Activated naive CD4-positive, alpha-beta T cell treated with anti-CD3 and anti-CD28 coated beads, Interleukin-2, amount 10 ng/mL, durations not matched to agents 7 days and 5 days (primary cell): ENCODE results near the gene USH2A.

Source experiments
- CTCF ChIA-PET: fragments of 350-600 bp; sonication (Branson Sonifier 250); formaldehyde crosslinking; loops from one replicate; lab custom pipeline; 2021; ENCODE audit warnings: antibody characterized with exemption; lab: Charles Lee
- DNase-seq: peaks from one replicate; pipeline ENCODE4 v3.0.0-alpha.2; 2020
- H3K27ac Mint-ChIP-seq: one replicate; pipeline ENCODE4 v1.8.0; 2021; ENCODE audit warnings: mild to moderate bottlenecking, moderate library complexity, mixed read lengths
- H3K27me3 Mint-ChIP-seq: one replicate; pipeline ENCODE4 v1.8.0; 2021; ENCODE audit warnings: mild to moderate bottlenecking, mixed read lengths
- H3K36me3 Mint-ChIP-seq: one replicate; pipeline ENCODE4 v1.8.0; 2021; ENCODE audit warnings: mixed read lengths
- H3K4me1 Mint-ChIP-seq: one replicate; pipeline ENCODE4 v1.8.0; 2021; ENCODE audit warnings: mixed read lengths
- H3K4me3 Mint-ChIP-seq: one replicate; pipeline ENCODE4 v1.8.0; 2021; ENCODE audit warnings: mild to moderate bottlenecking, moderate library complexity, mixed read lengths
- H3K9me3 Mint-ChIP-seq: one replicate; pipeline ENCODE4 v1.8.0; 2021; ENCODE audit warnings: mixed read lengths

Gene USH2A

DNA sequence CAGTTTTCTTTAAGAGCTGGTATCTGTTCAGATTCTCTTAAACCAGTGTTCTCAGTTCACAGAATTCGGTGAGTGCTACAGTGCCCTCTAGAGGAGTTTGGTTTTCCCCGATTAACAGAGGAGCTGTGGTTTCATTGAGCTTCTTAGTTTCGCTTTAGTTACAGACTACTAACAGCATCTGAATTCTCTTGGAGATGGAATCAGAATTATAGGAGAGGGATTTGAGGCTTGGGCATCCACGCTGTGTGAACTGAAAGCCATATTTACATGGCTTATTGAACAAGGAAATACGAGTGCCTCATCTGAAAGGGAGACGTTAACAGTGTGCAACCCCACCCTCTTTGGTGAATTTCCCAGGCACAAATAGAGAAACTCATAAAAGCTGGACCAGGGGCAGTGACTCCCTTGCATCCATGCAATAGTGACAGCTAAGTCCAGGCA, 202.0 kb downstream of the USH2A start:
- H3K4me1 Mint-ChIP-seq = peaks cover 2% of the 10 kb centered on the region
- peak; percentile 29 for DNase-seq
- no peaks in the 10 kb centered on the region for H3K9me3 Mint-ChIP-seq
- H3K27ac Mint-ChIP-seq = no peak overlapping the region
- CTCF ChIA-PET = interaction anchor here (0.8 to 2.1 kb wide), 8 partner anchors 8 to 48 kb away, joined by 3 to 6 read pairs (median 4); no protein-coding TSS in a partner anchor
- H3K4me3 Mint-ChIP-seq = peak overlapping the region; percentile 63
- H3K36me3 Mint-ChIP-seq = no peaks in the 10 kb centered on the region
- H3K27me3 Mint-ChIP-seq = no peaks in the 10 kb centered on the region

DNA sequence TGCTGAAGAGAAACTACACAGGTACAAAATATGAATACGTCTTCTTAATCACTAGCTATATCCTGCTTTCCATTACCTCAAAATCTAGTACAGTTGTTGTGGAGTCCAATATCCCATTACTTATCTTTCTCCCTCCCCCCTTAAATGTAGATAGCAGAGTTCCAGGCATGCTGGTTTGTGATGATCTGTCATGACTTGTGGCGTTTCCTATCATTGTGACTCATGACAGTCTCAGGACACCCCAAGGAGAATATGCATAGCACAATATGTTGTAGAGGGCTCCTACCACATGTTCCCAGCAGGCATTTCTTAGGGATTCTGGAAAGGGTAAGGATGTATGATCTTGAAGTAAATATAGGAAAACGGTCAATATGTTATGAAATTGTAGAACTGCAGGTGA, 206.9 kb downstream of the USH2A start:
- DNase-seq = no peak
- Mint-ChIP-seq H3K9me3 (no peaks in the 10 kb centered on the region), H3K27ac (no peak overlapping the region), H3K4me1 (peaks cover 2% of the 10 kb centered on the region), H3K36me3 (no peaks in the 10 kb centered on the region), H3K4me3 (no peak overlapping the region), H3K27me3 (no peaks in the 10 kb centered on the region)
- CTCF ChIA-PET = no interaction called here

DNA sequence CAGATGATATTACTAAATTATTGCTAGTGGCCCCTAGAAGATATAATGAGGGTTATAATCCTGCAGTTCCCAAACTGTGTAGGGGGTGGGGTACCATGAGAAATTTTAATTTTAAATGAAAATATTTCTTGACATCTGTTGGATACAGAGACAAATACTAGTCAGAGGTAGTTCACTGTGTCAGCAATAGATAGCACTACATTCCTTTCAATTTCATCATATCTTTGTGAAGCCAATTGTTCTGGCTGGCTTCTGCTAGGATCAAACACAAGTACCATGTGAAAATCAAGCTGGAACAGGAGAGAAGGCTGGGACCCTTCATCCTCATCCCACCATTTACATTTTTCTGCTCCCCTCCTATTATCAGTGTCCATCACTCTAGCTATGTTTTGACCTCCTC, 208.1 kb downstream of the USH2A start:
- Mint-ChIP-seq H3K9me3 (no peaks in the 10 kb centered on the region), H3K4me3 (no peak overlapping the region), H3K27me3 (no peaks in the 10 kb centered on the region), H3K4me1 (no peaks in the 10 kb centered on the region), H3K27ac (no peak overlapping the region), H3K36me3 (no peaks in the 10 kb centered on the region)
- DNase-seq = no peak
- CTCF ChIA-PET = no interaction called here

DNA sequence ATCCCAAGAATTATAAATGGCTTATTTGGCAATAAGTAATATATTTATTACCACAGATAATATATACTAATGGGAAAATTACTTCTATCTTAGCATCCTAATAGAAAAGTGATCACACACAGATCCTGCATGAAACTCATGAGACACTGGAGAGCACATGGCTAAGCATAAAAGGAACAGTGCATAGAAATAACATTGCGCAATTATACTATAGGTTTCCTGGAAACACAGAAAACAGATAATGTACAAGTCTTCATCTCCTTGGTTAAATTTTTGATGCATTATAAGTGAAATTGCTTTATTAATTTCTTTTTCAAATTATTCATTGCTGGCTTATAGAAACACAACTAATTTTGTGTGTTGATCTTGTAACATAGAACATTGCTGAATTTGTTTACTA, 210.4 kb downstream of the USH2A start:
- CTCF ChIA-PET = interaction anchor here (1.0 kb wide), 1 partner anchor 8 kb away, joined by 3 read pairs; no protein-coding TSS in a partner anchor
- Mint-ChIP-seq H3K27me3 (no peaks in the 10 kb centered on the region), H3K36me3 (no peaks in the 10 kb centered on the region), H3K4me3 (no peak overlapping the region), H3K4me1 (no peaks in the 10 kb centered on the region), H3K27ac (no peak overlapping the region), H3K9me3 (no peaks in the 10 kb centered on the region)
- no peak for DNase-seq

DNA sequence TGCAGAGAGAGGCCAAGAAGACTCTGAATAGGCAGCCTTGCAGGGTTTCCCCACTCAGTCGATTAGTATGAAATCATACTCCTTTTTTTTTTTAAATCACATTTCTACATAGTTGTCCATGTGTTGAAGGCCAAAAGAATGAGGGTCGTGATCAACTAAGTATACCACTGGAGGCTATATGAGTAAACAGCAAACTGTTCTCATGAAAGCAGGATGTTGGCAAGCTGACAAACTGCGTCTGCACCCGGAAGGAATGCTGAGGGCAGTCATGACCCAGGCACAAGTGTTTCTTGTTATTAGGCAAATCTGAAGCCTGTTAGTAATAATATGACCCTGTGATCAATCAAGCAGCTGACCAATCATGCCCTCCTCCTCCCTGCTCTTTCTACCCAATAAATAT, 213.2 kb downstream of the USH2A start:
- Mint-ChIP-seq H3K36me3 (no peaks in the 10 kb centered on the region), H3K4me1 (no peaks in the 10 kb centered on the region), H3K27me3 (no peaks in the 10 kb centered on the region), H3K4me3 (no peak overlapping the region), H3K9me3 (no peaks in the 10 kb centered on the region), H3K27ac (no peak overlapping the region)
- CTCF ChIA-PET = no interaction called here
- no peak for DNase-seq

DNA sequence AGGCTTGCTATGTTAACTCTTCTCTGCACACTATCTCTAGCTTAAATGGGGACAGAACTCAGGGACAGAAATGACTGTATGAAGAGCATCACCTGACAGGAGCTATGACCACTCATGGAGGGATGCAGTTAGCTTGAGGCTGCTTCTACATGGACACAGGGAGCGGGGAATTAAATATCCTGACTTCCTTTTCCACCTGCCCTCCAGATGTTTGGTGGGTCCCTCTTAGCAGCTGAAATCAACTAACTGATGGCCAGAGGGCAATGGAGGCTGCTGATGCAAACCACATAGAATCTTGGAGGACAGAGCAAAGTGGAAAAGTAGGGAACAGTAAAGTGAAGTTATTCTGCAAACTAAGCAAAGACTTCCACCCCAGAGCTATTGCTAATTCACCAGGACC, 214.1 kb downstream of the USH2A start:
- DNase-seq = no peak
- no peaks in the 10 kb centered on the region for H3K4me1 Mint-ChIP-seq
- no peaks in the 10 kb centered on the region for H3K36me3 Mint-ChIP-seq
- H3K27me3 Mint-ChIP-seq = no peaks in the 10 kb centered on the region
- no peak overlapping the region for H3K27ac Mint-ChIP-seq
- no peak overlapping the region for H3K4me3 Mint-ChIP-seq
- CTCF ChIA-PET = interaction anchor here (1.9 kb wide), 1 partner anchor 12 kb away, joined by 4 read pairs; no protein-coding TSS in a partner anchor
- no peaks in the 10 kb centered on the region for H3K9me3 Mint-ChIP-seq

DNA sequence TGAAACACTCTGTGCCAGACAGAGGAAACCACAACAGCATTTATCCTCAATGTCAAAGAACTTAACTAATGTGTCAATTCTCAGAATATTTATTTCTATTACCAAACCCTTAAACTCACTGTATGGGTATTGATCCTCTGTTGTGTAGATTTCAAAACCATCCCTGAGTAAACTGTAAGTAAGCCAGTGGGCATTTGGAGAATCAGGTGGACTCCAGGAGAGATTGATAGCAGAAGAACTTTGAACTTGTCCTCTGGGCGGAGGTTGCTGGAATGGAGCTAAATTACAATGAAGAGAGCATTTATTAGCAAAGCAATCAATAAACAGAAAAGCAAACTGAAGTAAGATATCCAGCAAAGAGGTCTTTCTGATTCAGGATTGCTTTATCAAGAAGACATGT, 216.1 kb downstream of the USH2A start:
- Mint-ChIP-seq H3K4me1 (no peaks in the 10 kb centered on the region), H3K4me3 (no peak overlapping the region), H3K27ac (no peak overlapping the region), H3K27me3 (no peaks in the 10 kb centered on the region), H3K36me3 (no peaks in the 10 kb centered on the region), H3K9me3 (no peaks in the 10 kb centered on the region)
- CTCF ChIA-PET = interaction anchor here (1.9 kb wide), 1 partner anchor 14 kb away, joined by 4 read pairs; no protein-coding TSS in a partner anchor
- no peak for DNase-seq

DNA sequence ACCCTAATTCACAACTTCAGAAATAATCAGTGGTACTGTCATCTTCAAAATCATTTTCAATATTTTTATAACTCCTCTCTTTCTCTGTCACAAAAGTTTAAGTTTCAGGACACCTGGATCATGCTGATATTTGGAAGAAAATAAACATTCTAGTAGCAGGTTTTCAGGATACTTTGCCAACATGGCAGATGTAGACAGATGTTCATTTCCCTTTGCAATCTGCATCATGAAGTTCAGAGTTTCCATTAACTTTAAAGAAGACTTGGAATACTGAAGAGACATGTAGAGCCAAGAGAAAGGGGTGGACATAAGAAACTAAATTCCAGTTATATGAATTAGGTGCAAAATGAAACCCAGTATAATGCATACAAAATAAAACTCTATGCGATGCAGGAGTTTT, 218.1 kb downstream of the USH2A start:
- Mint-ChIP-seq H3K4me1 (no peaks in the 10 kb centered on the region), H3K36me3 (no peaks in the 10 kb centered on the region), H3K27me3 (no peaks in the 10 kb centered on the region), H3K4me3 (no peak overlapping the region), H3K9me3 (no peaks in the 10 kb centered on the region), H3K27ac (no peak overlapping the region)
- no peak for DNase-seq
- CTCF ChIA-PET = no interaction called here

DNA sequence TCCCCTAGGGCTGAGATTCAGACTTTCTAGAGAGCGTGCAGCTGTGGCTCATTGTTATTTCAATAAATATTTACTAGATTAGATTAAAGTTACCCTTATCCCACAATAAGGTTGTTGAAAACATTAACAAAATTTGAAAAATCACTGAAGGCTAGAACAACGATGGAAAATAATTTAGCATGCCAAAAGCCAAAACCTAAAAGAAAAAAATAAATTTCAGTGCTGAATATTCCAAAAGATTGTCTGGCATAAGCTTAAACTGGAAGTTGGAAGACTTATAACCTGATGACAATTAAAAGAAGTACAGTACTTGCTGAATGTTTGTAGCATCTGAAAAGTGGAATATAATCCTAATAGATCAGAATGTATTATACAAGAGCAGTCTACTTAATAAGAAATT, 221.3 kb downstream of the USH2A start:
- Mint-ChIP-seq H3K36me3 (no peaks in the 10 kb centered on the region), H3K27ac (no peak overlapping the region), H3K9me3 (no peaks in the 10 kb centered on the region), H3K4me1 (no peaks in the 10 kb centered on the region), H3K4me3 (no peak overlapping the region), H3K27me3 (no peaks in the 10 kb centered on the region)
- CTCF ChIA-PET = no interaction called here
- DNase-seq = no peak

DNA sequence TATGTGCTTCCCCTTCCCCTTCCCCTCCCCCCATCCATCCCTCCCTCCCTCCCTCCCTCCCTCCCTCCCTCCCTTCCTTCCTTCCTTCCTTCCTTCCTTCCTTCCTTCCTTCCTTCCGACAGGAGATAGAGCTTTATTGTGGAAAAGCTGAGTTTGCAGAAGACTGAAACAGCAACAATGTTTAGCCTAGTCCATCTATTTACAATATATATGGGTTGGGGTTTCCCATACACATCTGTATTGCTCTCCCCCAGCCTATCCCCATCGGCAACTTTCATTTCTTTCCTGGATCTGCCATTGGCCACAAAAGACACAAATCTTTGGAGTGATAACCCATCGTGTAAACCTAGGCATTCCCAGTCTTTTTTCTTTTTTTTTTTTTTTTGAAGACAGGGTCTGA, 222.3 kb downstream of the USH2A start:
- no peaks in the 10 kb centered on the region for H3K36me3 Mint-ChIP-seq
- no peak overlapping the region for H3K27ac Mint-ChIP-seq
- H3K4me3 Mint-ChIP-seq = no peak overlapping the region
- no peaks in the 10 kb centered on the region for H3K4me1 Mint-ChIP-seq
- CTCF ChIA-PET = no interaction called here
- H3K27me3 Mint-ChIP-seq = no peaks in the 10 kb centered on the region
- no peaks in the 10 kb centered on the region for H3K9me3 Mint-ChIP-seq
- no peak for DNase-seq

DNA sequence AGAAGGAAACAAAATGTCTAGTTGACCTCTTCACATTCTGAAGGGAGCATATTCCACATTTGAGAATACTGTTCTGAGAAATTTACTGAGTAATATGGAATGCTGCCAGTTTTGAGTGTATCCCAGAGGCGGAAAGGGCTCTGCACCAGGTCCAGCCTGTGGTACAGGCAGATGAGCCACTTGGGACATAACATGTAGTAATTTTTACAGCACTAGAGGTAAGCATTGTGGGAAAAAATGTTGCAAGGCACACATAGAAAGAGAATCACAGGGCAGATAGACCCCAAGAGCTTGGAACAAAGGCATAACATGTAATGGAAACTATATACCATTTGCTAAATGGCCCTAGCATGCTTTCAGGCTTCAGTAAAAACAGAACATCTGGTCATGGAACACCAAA, 228.5 kb downstream of the USH2A start:
- Mint-ChIP-seq H3K4me1 (no peaks in the 10 kb centered on the region), H3K4me3 (no peak overlapping the region), H3K27ac (no peak overlapping the region), H3K9me3 (no peaks in the 10 kb centered on the region), H3K27me3 (no peaks in the 10 kb centered on the region), H3K36me3 (no peaks in the 10 kb centered on the region)
- CTCF ChIA-PET = no interaction called here
- no peak for DNase-seq

DNA sequence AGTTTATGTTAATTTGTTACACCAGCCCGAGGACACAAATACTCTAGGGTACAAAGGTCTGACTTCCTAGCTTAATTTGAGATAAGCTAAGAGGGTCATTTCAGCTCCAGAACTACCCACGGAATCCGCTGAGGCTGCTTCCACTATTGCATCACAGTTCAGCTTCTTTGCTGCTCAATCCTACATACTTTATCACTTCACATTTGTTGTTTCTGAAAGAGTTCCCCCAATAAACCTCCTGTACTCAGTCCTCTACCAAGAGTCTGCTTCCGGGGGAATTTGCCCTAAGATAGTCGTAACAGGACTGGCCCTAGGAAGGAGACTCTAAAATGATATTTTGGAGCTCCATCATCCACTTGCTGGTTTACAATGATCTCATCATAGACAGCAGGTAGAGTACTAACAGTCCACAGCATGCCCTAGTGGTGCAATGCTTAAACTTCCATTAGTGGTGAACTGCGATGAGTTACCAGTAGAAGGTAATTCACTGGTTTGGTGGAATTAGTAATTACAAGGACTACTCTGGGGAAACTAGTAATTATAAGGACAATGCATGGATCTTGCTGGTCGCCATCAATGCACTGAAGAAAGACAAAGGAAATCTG, 229.3 kb downstream of the USH2A start:
- no peak overlapping the region for H3K4me3 Mint-ChIP-seq
- H3K36me3 Mint-ChIP-seq = no peaks in the 10 kb centered on the region
- H3K27ac Mint-ChIP-seq = no peak overlapping the region
- CTCF ChIA-PET = no interaction called here
- no peaks in the 10 kb centered on the region for H3K9me3 Mint-ChIP-seq
- H3K27me3 Mint-ChIP-seq = no peaks in the 10 kb centered on the region
- H3K4me1 Mint-ChIP-seq = no peaks in the 10 kb centered on the region
- DNase-seq = no peak

DNA sequence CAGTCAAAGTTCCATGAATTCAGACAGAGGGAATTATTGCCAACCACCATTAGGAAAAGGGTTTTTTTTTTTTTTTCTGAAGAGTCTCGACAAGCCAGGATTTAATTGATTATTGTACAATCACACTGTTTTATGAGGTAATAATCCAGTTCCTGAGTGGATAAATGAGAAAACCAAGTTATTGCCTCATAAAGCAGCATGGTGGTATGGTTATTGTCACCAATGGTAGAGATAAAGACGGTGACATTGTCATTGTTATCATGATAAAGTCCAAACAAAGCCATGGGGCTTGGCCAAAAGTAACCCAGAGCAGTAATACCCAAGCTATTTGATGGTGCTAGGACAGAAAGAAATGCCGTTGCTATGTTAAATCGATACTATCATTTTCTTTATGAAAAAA, 232.8 kb downstream of the USH2A start:
- Mint-ChIP-seq H3K27me3 (no peaks in the 10 kb centered on the region), H3K4me1 (no peaks in the 10 kb centered on the region), H3K27ac (no peak overlapping the region), H3K4me3 (no peak overlapping the region), H3K9me3 (peaks cover 5% of the 10 kb centered on the region), H3K36me3 (no peaks in the 10 kb centered on the region)
- CTCF ChIA-PET = no interaction called here
- no peak for DNase-seq

DNA sequence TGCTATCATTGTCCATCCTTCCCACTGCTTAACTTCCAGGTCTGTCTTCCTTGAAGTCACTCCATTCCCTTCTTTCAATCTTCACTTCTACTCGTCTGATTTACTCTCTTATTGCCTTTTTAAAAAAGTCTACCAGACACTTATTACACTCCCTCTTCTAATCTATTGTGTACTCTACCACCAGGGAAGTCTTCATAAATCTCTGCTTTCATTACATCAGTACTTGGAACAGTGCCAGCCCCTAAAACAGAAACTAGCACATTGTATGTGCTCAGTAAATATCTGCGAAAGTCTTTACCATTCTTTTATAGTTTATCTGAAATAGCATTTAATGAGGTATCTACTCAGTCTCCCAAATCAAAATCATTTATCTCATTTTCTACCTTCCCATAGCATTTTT, 236.4 kb downstream of the USH2A start:
- Mint-ChIP-seq H3K4me1 (no peaks in the 10 kb centered on the region), H3K9me3 (peaks cover 5% of the 10 kb centered on the region), H3K36me3 (no peaks in the 10 kb centered on the region), H3K4me3 (no peak overlapping the region), H3K27me3 (no peaks in the 10 kb centered on the region), H3K27ac (no peak overlapping the region)
- CTCF ChIA-PET = no interaction called here
- DNase-seq = no peak

DNA sequence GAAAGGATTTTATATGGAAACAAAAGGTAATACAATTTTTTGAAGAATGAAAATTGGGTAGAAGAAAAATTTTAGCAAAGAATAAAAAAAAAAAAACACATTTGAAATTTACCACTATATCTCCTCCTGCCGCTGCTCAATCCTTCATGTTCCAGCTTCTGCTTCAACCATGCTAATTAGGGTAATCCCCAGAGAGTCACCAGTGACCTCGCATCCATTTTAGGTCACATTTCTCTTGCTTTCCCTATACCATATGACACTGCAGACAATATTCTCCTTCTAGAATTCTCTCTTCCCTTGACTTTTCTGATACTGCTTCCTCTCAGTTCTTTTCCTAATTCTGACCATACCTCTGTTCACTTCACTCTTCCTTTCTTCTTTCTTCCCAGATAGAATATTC, 237.1 kb downstream of the USH2A start:
- CTCF ChIA-PET = no interaction called here
- no peak overlapping the region for H3K27ac Mint-ChIP-seq
- peaks cover 5% of the 10 kb centered on the region for H3K9me3 Mint-ChIP-seq
- H3K36me3 Mint-ChIP-seq = no peaks in the 10 kb centered on the region
- DNase-seq = no peak
- no peaks in the 10 kb centered on the region for H3K4me1 Mint-ChIP-seq
- H3K27me3 Mint-ChIP-seq = no peaks in the 10 kb centered on the region
- H3K4me3 Mint-ChIP-seq = no peak overlapping the region
